HL-60/S4 treated with phorbol 12-myristate 13-acetate at 8.2 ng/mL for 4 days and 3 days (cell line): ENCODE measurements around the gene NDFIP1.

Source experiments
- in situ Hi-C: fragments of 300-500 bp; cut with MboI; formaldehyde crosslinking; loops from 2 replicates; pipeline ENCODE4 v1.15.0; 2022; ENCODE audit warnings: low sequenced_read_pairs

The NDFIP1 gene

DNA sequence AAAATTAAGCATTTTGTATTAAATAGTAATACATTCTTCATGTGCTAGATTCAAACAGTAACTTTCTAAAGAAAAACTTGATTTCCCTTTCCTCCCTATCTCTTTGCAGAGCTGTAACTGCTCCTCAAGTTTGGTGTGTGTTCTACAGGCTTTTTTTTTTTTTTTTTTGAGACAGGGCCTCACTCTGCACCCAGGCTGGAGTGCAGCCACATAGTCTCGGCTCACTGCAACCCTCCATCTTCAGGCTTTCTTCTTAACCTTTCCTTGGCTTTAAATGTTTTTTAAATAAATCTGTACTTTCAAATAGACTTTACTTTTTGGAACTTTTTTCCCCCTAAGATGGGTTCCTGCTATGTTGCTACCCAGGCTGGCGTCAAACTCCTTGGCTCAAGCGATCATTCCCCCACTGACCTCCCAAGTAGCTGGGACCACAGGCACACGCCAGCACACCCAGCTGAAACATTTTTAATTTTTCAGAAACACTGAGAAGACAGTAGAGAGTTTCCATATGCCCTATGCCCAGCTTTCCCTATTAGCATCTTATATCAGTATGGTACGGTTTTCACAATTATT, 9.1 kb downstream of the NDFIP1 start:
- in situ Hi-C loops = no loop called here

DNA sequence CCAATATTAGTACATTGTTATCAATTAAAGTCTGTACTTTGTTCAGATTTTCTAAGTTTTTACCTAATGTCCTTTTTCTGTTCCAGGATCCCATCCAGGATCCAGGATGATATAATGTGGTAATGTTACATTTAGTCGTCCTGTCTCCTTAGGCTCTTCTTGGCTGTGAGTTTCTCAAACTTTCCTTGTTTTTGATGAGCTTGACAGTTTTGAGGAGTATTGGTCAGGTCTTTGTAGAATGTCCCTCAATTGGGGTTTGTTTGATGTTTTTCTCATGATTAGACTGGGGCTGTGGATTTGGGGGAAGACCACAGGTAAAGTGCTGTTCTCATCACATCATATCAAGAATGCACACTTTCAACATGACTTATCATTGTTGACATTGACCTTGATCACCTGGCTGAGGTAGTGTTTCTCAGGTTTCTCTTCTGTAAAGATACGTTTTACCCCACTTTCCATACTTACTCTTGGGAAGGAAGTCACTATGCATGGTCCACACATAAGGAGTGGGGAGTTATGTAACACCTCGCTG, 9.6 kb downstream of the NDFIP1 start:
- in situ Hi-C loops = no loop called here

DNA sequence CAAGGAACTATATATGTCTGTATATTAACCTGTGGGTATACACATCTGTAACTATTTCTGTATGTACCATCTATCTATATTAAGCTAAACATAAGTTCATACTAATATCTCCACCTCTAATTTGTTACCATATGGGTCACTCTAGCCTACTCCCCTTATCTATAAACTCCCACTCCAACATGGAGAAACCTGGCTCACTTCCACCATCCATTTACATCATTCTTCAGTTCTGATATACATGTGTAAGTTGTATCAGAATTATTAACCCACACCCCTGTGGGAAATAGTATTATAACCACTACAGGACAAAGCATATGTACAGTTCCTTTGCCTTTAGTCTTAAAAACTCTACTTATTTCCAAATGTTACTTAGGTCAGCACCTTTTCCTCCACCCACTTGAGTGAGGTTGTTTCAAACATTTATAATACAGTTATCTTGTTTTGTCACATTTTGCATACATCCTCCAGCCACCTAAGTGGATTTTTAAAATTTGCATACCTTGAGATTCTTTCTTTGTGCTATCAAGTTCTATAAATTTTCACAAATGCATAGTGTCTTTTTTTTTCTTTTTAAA, 10.6 kb downstream of the NDFIP1 start:
- in situ Hi-C loops = no loop called here

DNA sequence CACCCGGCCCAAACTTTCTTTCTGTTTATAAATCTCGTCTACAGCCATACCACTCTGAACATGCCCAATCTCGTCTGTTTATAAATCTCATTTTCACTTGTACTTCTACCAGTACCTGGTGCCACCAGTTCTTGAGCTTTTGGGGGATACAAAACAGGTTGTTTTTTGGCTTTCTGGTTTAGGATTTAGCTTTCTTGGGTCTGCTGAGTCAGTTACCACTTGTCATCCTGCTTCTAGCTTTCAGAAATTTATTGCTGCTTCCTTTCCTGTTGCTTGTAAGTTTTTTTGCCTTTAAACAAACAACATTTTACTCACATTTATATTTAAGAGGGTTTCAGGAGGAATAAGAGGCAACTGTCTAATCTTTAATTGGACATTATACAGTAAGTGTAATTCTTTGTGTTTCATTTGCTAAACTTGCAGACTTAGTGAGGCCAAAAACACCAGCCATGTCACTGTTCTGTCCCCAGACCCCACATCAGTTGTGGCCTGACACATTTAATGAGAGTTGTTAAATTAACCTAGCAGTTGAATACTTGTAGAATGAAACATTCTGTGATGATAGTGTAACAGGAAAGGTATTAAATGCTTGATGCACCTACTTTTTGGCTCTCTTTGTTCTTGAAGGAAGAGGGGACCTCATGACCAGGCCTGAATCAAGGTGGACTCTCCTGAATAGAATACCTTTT, 11.8 kb downstream of the NDFIP1 start:
- in situ Hi-C loops = no loop called here

DNA sequence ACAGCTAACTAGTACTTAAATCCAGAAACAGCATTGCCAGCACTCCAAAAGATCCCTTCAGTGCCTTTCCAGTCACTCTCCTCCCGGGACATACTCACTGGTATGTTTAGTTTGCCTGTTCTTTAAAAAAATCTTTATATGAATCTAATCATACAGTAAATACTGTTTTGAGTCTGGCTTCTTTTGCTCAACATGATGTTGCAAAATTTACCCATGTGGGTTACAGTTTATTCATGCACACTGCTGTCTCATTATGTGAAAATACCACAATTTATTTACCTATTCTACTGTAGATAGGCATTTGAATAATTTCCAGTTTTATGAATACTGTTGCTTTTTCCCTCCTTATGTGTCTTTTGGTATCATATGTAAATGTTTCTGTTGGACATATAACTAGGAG, 13.5 kb downstream of the NDFIP1 start:
- in situ Hi-C loops = no loop called here

DNA sequence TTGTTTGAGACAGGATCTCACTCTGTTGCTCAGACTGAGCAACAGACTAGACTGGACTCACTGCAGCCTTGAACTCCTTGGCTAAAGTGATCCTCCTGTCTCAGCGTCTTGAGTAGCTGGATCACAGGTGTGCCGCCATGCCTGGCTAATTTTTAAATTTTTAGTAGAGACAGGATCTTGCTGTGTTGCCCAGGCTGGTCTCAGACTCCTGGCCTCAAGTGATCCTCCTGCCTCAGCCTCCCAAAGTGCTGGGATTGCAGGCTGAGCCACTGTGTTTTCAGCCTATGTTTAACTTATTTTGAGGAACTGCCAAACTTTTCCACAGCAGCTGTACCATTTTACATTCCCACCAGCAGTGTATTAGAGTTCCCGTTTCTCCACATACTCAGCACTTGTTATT, 16.8 kb downstream of the NDFIP1 start:
- in situ Hi-C loops = no loop called here

DNA sequence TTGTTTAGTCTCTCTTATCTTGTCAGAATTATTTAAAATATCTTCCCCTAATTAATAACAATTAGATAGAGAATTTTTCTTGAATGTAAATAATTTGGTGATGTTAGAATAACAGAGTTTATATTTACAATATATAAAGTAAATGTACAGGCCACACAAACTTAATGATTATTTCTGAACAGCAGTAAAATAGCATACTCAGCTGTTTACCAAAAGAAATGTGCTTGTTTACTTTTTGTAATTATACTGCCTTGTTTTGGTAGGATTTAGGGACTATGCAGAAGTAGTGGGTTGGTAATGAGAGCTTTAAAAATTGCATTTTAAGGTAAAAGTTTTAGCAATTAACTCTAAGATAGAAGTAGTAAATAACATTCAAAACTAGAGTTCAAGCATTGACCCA, 17.4 kb downstream of the NDFIP1 start:
- in situ Hi-C loops = no loop called here

DNA sequence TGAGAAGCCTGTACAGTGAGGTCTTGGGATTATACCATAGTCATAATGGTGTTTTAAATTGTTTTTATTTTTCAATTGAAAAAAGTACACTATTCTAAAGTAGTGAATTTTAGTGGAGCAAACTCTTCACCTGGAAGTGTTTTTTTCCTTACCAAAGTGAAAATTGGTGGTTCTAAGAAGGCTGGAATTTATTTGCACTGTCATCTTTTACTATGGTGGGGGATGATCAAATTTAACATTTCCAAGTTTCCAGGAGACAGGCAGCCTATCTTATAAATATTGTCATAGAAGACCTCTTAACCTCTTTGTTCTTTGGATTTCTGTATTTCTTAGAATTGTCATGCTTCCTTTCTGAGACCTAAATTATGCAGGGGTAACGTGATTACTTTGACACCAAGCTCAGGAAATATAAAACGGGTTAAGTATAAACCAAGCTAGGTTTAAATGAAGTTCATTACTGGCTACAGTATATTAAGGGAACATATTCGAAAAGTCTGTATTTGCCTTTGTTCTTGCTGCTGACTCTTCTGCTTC, 20.2 kb downstream of the NDFIP1 start:
- in situ Hi-C loops = no loop called here

DNA sequence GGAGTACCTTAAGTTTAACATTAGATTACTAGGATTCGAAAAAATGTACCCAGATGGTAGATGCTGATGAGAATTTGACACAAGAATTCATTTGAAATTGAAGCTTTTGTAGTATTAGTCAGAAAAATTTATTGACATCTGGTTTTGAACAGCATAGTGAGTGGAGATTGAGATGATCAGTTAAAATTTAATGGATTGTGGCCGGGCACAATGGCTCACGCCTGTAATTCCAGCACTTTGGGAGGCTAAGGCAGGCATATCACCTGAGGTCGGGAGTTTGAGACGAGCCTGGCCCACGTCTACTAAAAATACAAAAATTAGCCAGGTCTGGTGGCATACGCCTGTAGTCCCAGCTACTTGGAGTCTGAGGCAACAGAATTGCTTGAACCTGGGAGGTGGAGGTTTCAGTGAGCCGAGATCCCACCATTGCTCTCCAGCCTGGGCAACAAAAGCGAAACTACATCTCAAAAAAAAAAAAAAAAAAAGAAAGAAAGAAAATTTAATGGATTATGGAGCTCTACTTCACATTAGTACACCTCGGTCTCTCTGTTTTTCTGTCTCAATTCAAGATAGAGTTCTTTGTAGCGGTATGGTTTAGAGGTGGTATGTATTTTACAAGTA, 21.0 kb downstream of the NDFIP1 start:
- in situ Hi-C loops = loop anchor here (10.0 kb wide), 1 partner anchor 125 kb away; no protein-coding TSS in a partner anchor

DNA sequence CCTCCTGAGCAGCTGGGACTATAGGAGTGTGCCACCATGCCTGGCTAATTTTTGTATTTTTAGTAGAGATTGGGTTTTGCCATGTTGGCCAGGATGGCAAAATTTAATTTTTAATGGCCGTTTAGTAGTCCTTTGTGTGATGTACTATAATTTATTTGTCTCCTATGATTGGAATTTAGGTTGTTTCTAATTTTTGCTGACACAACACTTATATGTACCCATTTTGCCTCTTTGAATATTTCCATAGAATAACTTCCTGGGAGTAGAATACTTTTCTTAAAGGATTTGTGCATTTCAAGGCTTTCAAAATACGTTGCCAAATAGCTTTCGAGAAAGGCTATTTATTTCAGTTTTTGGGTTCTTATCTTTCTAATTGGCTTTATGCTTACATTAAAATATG, 22.8 kb downstream of the NDFIP1 start:
- in situ Hi-C loops = loop anchor here (10.0 kb wide), 1 partner anchor 127 kb away; no protein-coding TSS in a partner anchor

DNA sequence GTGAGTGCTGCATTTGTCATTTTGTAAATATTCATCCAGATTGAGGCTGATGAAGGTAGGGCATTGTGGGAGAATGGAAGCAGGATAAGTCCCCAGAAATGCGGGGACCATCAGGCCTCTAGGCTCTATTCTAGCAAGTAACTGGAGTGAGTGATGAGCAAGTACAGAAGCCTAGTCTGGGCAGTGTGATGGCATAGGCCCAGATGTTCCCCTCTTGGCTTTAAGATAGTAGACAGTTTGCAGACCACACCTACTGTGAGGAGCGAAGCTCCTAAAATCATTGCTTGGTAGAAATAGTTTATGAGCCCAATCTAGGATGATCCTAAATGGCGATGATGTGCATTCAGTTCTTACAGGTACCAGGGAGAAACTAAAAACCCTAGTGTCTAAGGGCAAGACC, 24.3 kb downstream of the NDFIP1 start:
- in situ Hi-C loops = loop anchor here (10.0 kb wide), 1 partner anchor 128 kb away; no protein-coding TSS in a partner anchor

DNA sequence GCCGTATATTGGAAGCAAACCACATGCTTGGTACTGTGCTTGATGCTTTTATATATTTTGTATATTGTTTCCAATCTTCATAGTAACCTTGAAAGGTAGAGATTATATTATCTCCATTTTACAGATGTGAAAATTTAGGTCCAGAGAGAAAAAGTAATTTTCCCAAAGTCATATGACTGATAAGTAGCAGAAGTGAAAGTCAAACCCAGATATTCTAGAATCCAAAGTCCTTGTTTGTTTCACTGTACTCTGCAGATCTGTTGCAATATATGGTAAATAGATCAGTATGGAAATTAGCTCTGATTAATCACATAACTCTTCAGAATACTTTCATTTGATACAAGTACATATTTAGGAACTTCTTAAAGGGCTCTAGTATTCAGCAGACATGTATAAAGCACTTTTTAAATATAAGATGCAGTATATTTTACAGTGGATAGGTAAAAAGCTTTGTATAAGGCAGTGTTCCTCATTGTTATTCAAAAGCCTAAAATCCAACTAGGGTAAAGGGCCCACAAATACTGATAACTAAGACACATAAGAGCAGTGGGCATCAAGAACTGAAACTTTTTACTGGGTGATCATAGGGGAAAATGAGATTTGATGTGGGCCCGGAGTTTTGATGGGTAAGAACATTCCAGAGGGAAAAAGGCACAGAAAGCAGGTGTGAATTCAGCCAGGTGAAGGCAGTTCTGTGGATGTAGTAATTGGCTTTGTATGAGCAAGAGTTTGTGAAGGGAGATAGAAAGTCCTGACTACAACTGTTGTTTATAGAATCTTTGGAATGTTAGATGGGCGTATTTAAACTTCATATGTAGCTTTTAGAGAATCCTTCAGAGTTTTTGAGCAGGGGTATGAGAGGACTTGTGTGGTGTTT, 25.0 kb downstream of the NDFIP1 start:
- in situ Hi-C loops = loop anchor here (10.0 kb wide), 1 partner anchor 129 kb away; no protein-coding TSS in a partner anchor

DNA sequence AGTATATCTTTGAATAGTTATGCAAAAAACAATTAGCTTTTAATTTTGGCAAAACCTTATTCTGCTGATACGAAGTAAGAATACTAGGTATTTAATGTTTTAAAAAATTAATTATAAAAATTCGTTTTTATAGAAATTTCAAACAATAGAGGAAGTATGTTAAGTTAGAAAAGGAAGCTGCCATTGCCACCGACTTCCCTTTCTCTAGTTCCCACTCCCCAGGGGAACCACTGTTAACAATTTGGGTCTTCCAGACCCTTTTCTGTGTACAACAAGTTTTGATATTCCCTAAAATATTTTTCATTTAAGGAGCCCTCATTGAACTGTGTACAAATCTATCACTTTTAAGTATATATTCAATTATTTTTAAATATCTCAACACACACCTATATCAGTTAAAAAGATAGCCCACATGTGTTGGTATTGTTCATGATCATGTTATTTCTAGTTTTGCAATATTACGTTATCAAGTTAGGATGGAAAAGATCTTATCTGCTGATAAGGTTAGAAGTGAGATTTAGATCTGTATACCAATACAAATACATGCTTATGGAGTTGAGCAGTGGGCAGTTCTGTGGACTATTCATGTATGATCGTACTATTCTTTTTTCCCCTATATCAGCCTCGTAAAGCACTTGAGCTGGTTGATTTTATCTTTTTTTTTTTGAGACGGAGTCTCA, 25.9 kb downstream of the NDFIP1 start:
- in situ Hi-C loops = loop anchor here (10.0 kb wide), 1 partner anchor 130 kb away; no protein-coding TSS in a partner anchor

DNA sequence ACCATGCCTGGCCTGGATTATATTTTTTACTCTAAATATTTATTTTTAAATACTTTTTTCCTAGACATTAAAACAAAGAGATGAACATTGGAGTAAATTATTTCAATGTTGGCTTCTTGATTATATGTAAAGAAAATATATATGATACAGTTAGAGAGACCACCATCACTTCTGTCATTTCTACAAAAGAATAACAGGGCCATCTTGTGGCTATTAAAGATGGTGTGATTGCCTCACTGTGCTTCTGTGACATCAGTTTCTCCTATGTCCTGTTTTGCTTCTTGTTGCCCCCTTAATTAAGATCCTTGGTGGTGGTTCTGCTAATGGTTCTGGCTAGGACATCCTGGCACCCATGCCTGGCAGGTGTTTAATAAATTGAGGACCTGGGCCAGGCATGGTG, 32.9 kb downstream of the NDFIP1 start:
- in situ Hi-C loops = loop anchor here (10.0 kb wide), 1 partner anchor 447 kb away; no protein-coding TSS in a partner anchor

DNA sequence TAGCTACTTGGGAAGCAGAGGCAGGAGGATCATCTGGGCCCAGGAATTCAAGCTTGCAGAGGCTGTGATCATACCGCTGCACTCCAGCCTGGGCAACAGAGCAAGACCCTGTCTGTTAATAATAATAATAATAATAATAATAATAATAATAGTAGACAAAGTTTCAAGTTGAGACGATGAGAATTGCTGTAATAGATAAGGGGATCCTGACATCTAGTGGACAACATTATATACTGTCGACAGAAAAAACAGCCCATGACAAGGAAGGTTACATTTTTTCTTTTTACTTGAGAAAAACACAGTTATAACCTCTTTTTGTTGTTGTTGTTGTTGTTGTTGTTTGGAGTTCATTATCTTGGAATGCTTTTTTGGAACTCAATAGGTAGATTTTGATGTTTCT, 35.3 kb downstream of the NDFIP1 start:
- in situ Hi-C loops = loop anchor here (10.0 kb wide), 1 partner anchor 449 kb away; no protein-coding TSS in a partner anchor

DNA sequence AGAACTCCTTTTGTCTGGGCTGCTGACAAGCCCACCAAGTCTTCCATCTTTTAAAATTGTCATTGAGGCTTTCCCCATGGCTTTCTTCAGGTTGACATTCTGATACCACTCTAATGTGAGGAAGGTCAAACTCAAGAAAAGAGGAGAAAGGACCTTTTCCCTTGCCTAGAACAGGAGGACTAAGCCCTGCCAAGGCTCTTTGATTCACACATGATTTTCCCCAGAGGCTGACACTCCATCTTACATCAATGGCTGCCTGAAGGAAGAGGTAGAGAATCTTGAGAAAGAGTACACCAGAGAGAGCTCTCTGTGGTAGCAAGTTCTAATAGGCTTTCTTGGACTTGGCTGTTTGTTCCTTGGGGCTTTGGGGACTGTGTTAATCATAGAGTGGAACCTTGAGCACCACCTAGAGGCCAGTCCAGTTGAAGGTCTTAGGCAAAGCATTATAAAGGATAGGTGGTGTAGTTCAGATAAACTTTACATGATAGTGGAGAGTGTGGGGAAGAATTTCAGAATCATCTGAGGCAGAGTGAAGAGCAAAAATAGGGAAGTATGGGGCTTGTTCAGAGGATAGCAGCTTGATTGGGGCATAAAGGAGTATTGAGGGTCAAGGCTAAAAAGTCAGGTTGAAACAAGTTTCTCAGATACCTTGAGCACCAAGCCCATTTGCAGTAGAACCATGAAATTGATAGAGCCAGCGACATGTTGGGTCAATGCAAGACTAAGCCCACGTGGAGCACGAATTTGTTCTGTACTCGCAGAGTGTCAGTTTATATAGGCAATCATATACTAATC, 36.7 kb downstream of the NDFIP1 start:
- in situ Hi-C loops = loop anchor here (10.0 kb wide), 1 partner anchor 451 kb away; no protein-coding TSS in a partner anchor

DNA sequence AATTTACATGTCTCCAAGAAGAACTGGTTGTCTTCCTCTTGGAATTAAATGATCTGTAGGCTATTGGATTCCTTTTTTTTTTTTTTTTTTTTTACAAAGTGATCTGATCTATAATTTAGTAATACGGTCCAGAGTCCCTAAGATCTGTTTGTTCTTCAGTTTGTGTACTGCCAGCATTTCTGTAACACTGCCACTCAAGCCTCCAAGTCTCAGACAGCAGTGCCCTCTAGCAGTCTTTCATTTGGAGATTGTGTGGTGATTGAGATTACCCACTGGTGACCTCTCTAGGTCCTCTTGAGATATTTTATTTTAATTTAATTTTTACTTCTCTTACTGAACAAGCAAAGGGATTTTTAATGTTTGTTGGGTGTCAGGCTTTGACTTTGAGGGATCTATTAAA, 40.8 kb downstream of the NDFIP1 start:
- in situ Hi-C loops = loop anchor here (10.0 kb wide), 1 partner anchor 455 kb away; no protein-coding TSS in a partner anchor

DNA sequence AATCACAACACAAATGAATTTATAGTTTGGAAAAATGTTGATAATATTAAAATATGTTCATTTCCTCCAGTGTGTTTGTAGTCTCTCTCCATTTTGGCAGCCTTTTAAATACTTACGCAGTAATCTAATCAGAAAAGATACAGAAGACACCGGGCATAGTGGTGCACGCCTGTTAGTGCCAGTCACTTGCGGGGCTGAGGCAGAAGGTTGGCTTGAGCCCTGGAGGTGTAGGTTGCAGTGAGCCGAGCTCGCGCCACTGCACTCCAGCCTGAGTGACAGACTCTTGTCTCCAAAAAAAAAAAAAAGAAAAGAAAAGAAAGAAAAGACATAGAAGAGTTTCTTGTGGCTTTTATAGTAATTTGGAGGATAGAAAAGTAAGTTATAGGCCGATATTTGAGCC, 41.9 kb downstream of the NDFIP1 start:
- in situ Hi-C loops = loop anchor here (10.0 kb wide), 1 partner anchor 404 kb away; no protein-coding TSS in a partner anchor
